Esophagus squamous epithelium (tissue), 4 donors: Measurements from ENCODE around the gene SYNPR.

Experiments
- CTCF ChIP-seq, 6 experiments: fragments of 450-650 bp in 4 of 6; fragments of 200-600 bp in 2 of 6; sonication (generic) in 2 of 6; IDR thresholded peaks; one replicate each; pipeline ENCODE4 v1.5.1; 2016 to 2019; ENCODE audit warnings: antibody characterized with exemption in 6 of 6, mild to moderate bottlenecking in 4 of 6, moderate library complexity in 4 of 6
- POLR2A ChIP-seq, 4 donors: fragments of 450-650 bp; IDR thresholded peaks; one replicate each; pipeline ENCODE4 v1.6.1; 2017; ENCODE audit warnings: antibody characterized with exemption in 4 of 4, mild to moderate bottlenecking in 4 of 4, moderate library complexity in 3 of 4

DNA sequence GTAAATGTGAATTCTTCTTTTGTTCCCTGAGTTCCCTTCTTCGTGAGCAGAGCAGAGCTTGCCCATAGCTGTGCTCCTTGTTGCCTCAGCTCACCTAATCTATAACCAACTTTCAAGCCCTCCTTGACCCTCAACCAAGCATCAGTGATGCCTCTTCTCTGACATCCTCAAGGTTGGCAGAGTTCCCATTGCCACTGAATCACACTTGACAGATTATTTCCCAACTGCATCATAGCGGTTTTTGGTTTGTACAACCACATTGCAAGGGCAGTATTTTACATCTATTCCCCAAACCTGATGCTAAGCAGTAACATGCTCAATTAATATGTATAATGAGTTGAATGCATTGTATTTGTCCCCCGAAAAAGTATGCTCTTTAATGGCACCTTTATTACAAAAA lies 241.3 kb downstream of the SYNPR start:
- TF ChIP-seq CTCF (IDR thresholded peaks at IDR 0.05) = no peak
- TF ChIP-seq POLR2A (IDR thresholded peaks at IDR 0.05) = no peak
